Measurements from ENCODE around the gene NCBP1. TPM values are rescaled to one million over a fixed set of nuclear protein-coding genes. Genes with fewer than 3 reads are reported as not detected.

NCBP1 gene
- total RNA-seq, 1 experiment from 2014 or later: 23.0 TPM

DNA sequence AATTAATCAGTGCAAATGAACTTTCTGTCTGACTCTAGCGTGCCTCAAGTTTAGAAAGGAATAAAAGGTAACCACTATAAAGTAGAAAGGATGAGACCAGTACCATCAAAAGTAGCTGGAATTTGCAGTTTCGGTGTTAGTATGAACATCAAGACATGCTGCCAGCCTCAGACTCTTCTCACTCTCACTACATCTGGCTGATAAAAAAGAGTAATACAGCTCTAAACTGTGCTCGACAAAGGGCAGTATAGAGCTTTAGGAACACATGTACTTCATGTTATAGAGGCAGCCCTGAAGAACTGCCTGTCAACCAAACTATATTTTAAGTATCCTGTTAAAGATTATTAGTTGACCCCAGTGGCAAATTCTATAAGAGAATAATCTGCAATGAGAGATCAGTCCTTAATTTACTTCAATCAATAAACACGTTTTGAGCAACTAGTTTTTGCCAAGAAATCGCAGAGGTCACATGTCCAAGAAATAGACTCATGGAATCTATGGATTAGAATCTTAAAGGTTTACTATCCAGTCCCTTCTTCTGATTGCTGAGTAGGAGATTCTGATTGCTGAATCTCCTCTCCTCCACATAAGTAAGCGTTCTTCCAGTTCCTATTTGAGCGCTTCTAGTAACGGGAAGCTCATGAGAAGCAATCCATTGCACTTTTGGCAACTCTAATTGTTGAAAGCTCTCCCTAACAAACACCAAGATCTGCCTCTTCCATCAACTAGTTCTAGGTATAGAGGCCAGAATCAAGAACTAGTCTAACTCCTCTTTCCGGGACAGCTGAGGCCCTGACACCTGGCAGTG lies 62.6 kb downstream of the NCBP1 start:
- Histone ChIP-seq H3K9me3 (ENCODE audit: low read length) (no peaks in the 10 kb centered on the region), H3K79me2 (ENCODE audit: low read length) (peaks cover 43% of the 10 kb centered on the region)
- BruUV-seq (replicated peaks): TSS peak; percentile 33

GRCh38 chr9:97696803-97697601 lies 63.4 kb downstream of the NCBP1 start, which contains the start of gene XPA:
XPA (minus strand) TSS chr9:97697340; CDS start chr9:97697292, 48 bp downstream.
- H3K4me1 ChIP-seq (ENCODE audit: insufficient read depth, low read length): peaks cover 34% of the 10 kb centered on the region
- H3K36me3 ChIP-seq (ENCODE audit: low read depth, low read length): peaks cover 5% of the 10 kb centered on the region
- peaks cover 43% of the 10 kb centered on the region for H3K79me2 ChIP-seq (ENCODE audit: low read length)
- POLR2A ChIA-PET (ENCODE audit: unreplicated experiment): interaction anchor here (0.6 to 0.9 kb wide), 2 partner anchors 64 to 359 kb away, joined by 3 to 11 read pairs; partner anchors contain the start of genes NANS, NCBP1 and TSTD2
- H3K9ac ChIP-seq (ENCODE audit: low read length): peak within 1 kb of the TSS; percentile 88
- H3K4me2 ChIP-seq (ENCODE audit: low read length): peak within 1 kb of the TSS; percentile 83
- CTCF ChIA-PET: no interaction called here
- H3K9me3 ChIP-seq (ENCODE audit: low read length): no peaks in the 10 kb centered on the region
- H3F3A ChIP-seq (ENCODE audit: low read length, unreplicated experiment): no peaks in the 10 kb centered on the region
- H2AFZ ChIP-seq (ENCODE audit: low read length): peak within 1 kb of the TSS; percentile 78
- H3K4me3 ChIP-seq (ENCODE audit: low read length): peak within 1 kb of the TSS; percentile 83
- no peaks in the 10 kb centered on the region for H3K9me2 ChIP-seq (replicated peaks; ENCODE audit: low read length)
- intact Hi-C loops (cut with micrococcal nuclease): no loop called here
- H4K20me1 ChIP-seq (ENCODE audit: low read length): peaks cover 17% of the 10 kb centered on the region; the same call in 1 of the 2 replicates
- BruUV-seq (replicated peaks): no TSS peak
- TF ChIP-seq, protein P1, sequence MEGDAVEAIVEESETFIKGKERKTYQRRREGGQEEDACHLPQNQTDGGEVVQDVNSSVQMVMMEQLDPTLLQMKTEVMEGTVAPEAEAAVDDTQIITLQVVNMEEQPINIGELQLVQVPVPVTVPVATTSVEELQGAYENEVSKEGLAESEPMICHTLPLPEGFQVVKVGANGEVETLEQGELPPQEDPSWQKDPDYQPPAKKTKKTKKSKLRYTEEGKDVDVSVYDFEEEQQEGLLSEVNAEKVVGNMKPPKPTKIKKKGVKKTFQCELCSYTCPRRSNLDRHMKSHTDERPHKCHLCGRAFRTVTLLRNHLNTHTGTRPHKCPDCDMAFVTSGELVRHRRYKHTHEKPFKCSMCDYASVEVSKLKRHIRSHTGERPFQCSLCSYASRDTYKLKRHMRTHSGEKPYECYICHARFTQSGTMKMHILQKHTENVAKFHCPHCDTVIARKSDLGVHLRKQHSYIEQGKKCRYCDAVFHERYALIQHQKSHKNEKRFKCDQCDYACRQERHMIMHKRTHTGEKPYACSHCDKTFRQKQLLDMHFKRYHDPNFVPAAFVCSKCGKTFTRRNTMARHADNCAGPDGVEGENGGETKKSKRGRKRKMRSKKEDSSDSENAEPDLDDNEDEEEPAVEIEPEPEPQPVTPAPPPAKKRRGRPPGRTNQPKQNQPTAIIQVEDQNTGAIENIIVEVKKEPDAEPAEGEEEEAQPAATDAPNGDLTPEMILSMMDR (conservative IDR thresholded peaks at IDR 0.05; ENCODE audit: low read depth, low read length): no peak
- TF ChIP-seq EZH2phosphoT487 (IDR thresholded peaks at IDR 0.05; ENCODE audit: borderline replicate concordance, low read length) (no peak), EZH2 (IDR thresholded peaks at IDR 0.05; ENCODE audit: low read length, unreplicated experiment) (no peak)
- DNase-seq: peak; percentile 92
- H3K27me3 ChIP-seq (ENCODE audit: low read length): no peaks in the 10 kb centered on the region
- peak; percentile 91 for ATAC-seq
- H3K27ac ChIP-seq (ENCODE audit: low read length): peak within 1 kb of the TSS; percentile 39

More for the DNA sequence above, 62.6 kb downstream of the NCBP1 start:
- TF ChIP-seq, protein P1 (conservative IDR thresholded peaks at IDR 0.05; ENCODE audit: low read depth, low read length): no peak
- TF ChIP-seq EZH2phosphoT487 (IDR thresholded peaks at IDR 0.05; ENCODE audit: borderline replicate concordance, low read length): no peak
- TF ChIP-seq EZH2 (IDR thresholded peaks at IDR 0.05; ENCODE audit: low read length, unreplicated experiment): no peak
- H3K4me1 ChIP-seq (ENCODE audit: insufficient read depth, low read length): peaks cover 34% of the 10 kb centered on the region
- intact Hi-C loops (cut with micrococcal nuclease): no loop called here
- CTCF ChIA-PET: no interaction called here
- H3K4me2 ChIP-seq (ENCODE audit: low read length): peak overlapping the region; percentile 83
- peaks cover 17% of the 10 kb centered on the region; the same call in 1 of the 2 replicates for H4K20me1 ChIP-seq (ENCODE audit: low read length)
- peak overlapping the region; percentile 39; the same call in 1 of the 2 replicates for H3K27ac ChIP-seq (ENCODE audit: low read length)
- peak overlapping the region; percentile 83 for H3K4me3 ChIP-seq (ENCODE audit: low read length)
- peaks cover 6% of the 10 kb centered on the region for H3K36me3 ChIP-seq (ENCODE audit: low read depth, low read length)
- no peaks in the 10 kb centered on the region for H3F3A ChIP-seq (ENCODE audit: low read length, unreplicated experiment)
- 0 out of 2 replicates have a peak, but pooled peaks have one; percentile 11 for ATAC-seq
- H3K9ac ChIP-seq (ENCODE audit: low read length): peak overlapping the region; percentile 88
- no peak for DNase-seq
- POLR2A ChIA-PET (ENCODE audit: unreplicated experiment): interaction anchor here (0.6 kb wide), 1 partner anchor 360 kb away, joined by 3 read pairs; the partner anchor contains the start of gene NANS
- no peaks in the 10 kb centered on the region for H3K9me2 ChIP-seq (replicated peaks; ENCODE audit: low read length)
- no peaks in the 10 kb centered on the region for H3K27me3 ChIP-seq (ENCODE audit: low read length)
- H2AFZ ChIP-seq (ENCODE audit: low read length): peak overlapping the region; percentile 78

All from PC-3 (cell line).